T-cell (primary cell): ENCODE data around the gene MTMR3. TPM values are rescaled to one million over a fixed set of nuclear protein-coding genes. Genes with fewer than 3 reads are reported as not detected.
"Not testable (repeated sequence)": the region's sequence is repeated elsewhere in the genome, so short reads cannot be mapped to it uniquely, and the experiment has no call there.

Source experiments
- ATAC-seq, 4 experiments: fragments of 200-7000 bp in 3 of 4; fragments of 150-1000 bp in 1 of 4; cut with Tn5 transposase; replicated peaks in 1 of 4; 1 replicate in 3 of 4; 2 replicates in 1 of 4; pipeline ENCODE4 v1.10.0; 2021; ENCODE audit warnings: moderate library complexity in 3 of 4, mild to moderate bottlenecking in 2 of 4, moderate number of reproducible peaks in 1 of 4
- CTCF ChIA-PET, 2 donors: fragments of 300-600 bp; sonication (Branson Sonifier 250); formaldehyde crosslinking; loops; one replicate each; lab custom pipeline; 2022; ENCODE audit warnings: antibody characterized with exemption in 2 of 2; lab: Charles Lee
- POLR2A ChIA-PET, 2 donors: fragments of 300-600 bp; sonication (Branson Sonifier 250); formaldehyde crosslinking; loops; one replicate each; lab custom pipeline; 2022; ENCODE audit warnings: antibody characterized with exemption in 2 of 2; lab: Charles Lee
- DNase-seq, 35 experiments: peaks; one replicate each; pipeline versions ENCODE4 v3.0.0 to v3.0.0-alpha.2; 2013 to 2023
- H3K27ac ChIP-seq: one replicate; pipeline ENCODE4 v1.5.1; 2013; ENCODE audit warnings: low read length
- H3K27me3 ChIP-seq, 2 experiments: replicated peaks in 1 of 2; 1 replicate in 1 of 2; 2 replicates in 1 of 2; pipeline versions ENCODE4 v1.6.1 to v1.7.0; 2013; ENCODE audit warnings: low read length in 1 of 2, mixed read lengths in 1 of 2; ENCODE audit not compliant: control insufficient read depth in 2 of 2, insufficient read depth in 2 of 2; ENCODE audit errors: extremely low read depth in 1 of 2
- H3K36me3 ChIP-seq, 2 donors: 1 replicate in 1 of 2; 2 replicates in 1 of 2; pipeline versions ENCODE4 v1.6.1 to v1.7.0; 2013; ENCODE audit warnings: low read length in 1 of 2; ENCODE audit not compliant: control insufficient read depth in 2 of 2, insufficient read depth in 1 of 2; ENCODE audit errors: extremely low read depth in 1 of 2
- H3K4me1 ChIP-seq, 2 experiments: 1 replicate in 1 of 2; 2 replicates in 1 of 2; pipeline versions ENCODE4 v1.6.1 to v1.7.0; 2013; ENCODE audit warnings: low read length in 2 of 2, mixed read lengths in 1 of 2; ENCODE audit not compliant: insufficient read depth in 2 of 2, control insufficient read depth in 1 of 2; ENCODE audit errors: extremely low read depth in 1 of 2
- H3K4me3 ChIP-seq, 2 donors: 1 replicate in 1 of 2; 2 replicates in 1 of 2; pipeline versions ENCODE4 v1.5.1 to v1.7.0; 2013; ENCODE audit warnings: mild to moderate bottlenecking in 2 of 2, low read length in 1 of 2, moderate library complexity in 1 of 2; ENCODE audit not compliant: control insufficient read depth in 1 of 2; ENCODE audit errors: extremely low read depth in 1 of 2
- H3K9me3 ChIP-seq: 2 replicates; pipeline ENCODE4 v1.7.0; 2013
- H3K27ac Mint-ChIP-seq, 2 donors: one replicate each; pipeline ENCODE4 v1.8.0; 2020 to 2021; ENCODE audit warnings: mild to moderate bottlenecking in 2 of 2, mixed read lengths in 2 of 2
- H3K27me3 Mint-ChIP-seq, 2 donors: one replicate each; pipeline ENCODE4 v1.8.0; 2021 to 2022; ENCODE audit warnings: mixed read lengths in 2 of 2
- H3K36me3 Mint-ChIP-seq: one replicate; pipeline ENCODE4 v1.8.0; 2021; ENCODE audit warnings: mixed read lengths
- H3K4me1 Mint-ChIP-seq, 3 donors: one replicate each; pipeline ENCODE4 v1.8.0; 2020 to 2022; ENCODE audit warnings: mixed read lengths in 3 of 3, mild to moderate bottlenecking in 1 of 3
- H3K4me3 Mint-ChIP-seq, 3 donors: one replicate each; pipeline ENCODE4 v1.8.0; 2020 to 2022; ENCODE audit warnings: mild to moderate bottlenecking in 3 of 3, mixed read lengths in 3 of 3, moderate library complexity in 3 of 3
- H3K9me3 Mint-ChIP-seq, 3 donors: one replicate each; pipeline ENCODE4 v1.8.0; 2020 to 2022; ENCODE audit warnings: mixed read lengths in 3 of 3
- WGBS: methylation state at CpG from one replicate; pipeline ENCODE4 v1.1.5; 2013; ENCODE audit warnings: missing lambda C conversion rate; ENCODE audit not compliant: insufficient coverage; 5-methylcytosine and 5-hydroxymethylcytosine counted together
- total RNA-seq, 35 experiments: library from RNA in 6 of 35; stranded (reverse) in 6 of 35; fragments of 120-200 nt in 1 of 35; gene quantifications; one replicate each; pipeline versions ENCODE4 v1.2.1 to v1.2.4 and lab custom pipeline; 2013 to 2026

Gene MTMR3
- total RNA-seq, 5 donors from 2014 or later (not counting 1 experiment from before 2014, with no cell fraction given): 49.2 to 62.7 (median 57.1) TPM

DNA sequence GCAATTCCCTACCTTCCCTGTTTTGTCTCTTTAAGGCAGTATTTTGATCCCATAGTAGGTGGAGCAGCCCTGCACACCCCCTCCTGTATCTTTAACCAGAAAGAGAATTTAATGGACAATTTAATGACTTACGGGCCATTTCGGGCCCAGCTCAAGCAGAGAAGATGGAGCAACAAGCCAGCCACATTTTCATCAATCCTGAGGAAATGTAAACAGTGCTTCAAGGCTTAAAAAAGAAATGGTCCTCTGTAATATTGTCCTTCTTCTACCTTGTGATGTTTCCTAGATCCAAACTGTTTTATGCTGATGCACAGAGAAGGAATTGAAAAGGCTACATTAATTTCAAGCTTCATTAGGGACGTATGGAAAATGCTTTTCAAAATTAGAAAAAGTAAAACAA lies 88.6 kb downstream of the MTMR3 start:
- no CpG with 5 or more reads among the region's 3 CpGs for WGBS
- H3K4me1 ChIP-seq: no peaks in the 10 kb centered on the region
- Mint-ChIP-seq H3K27me3 (no peaks in the 10 kb centered on the region), H3K9me3 (no peaks in the 10 kb centered on the region), H3K36me3 (peaks cover 22% of the 10 kb centered on the region), H3K27ac (no peak overlapping the region), H3K4me1 (peaks cover 8 to 12% (median 10%) of the 10 kb centered on the region in 3 donors), H3K4me3 (no peak overlapping the region)
- no peaks in the 10 kb centered on the region for H3K27me3 ChIP-seq
- no peak overlapping the region for H3K27ac ChIP-seq
- DNase-seq (no peak), ATAC-seq (no peak)
- H3K9me3 ChIP-seq: no peaks in the 10 kb centered on the region
- H3K4me3 ChIP-seq: no peak overlapping the region
- ChIA-PET CTCF (interaction anchor here in 1 of 2 donors (0.7 kb wide), 1 partner anchor 948 kb away, joined by 3 read pairs; no protein-coding TSS in a partner anchor), POLR2A (no interaction called here)
- peaks cover 0 to 14% of the 10 kb centered on the region in 2 donors for H3K36me3 ChIP-seq

DNA sequence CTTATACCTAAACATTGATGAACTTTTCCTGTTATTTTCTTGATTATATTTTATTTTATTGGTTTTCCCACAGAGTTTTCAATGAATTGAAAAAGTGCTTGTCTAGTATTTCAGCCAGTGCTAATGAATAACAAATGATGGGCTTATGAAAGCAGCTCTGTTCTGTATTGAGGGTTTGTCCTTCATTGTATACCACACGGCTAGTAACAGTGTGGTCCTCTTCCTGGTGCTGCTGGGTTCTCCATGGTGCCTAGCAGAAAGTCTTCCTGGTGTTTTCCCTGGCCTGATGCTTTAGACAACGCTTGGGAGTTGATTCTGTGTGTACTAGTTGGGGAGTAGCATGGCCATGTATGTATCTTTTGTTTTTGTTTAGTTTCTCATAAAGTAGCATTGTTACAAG lies 89.1 kb downstream of the MTMR3 start:
- ChIA-PET CTCF (interaction anchor here in 1 of 2 donors (0.7 kb wide), 1 partner anchor 948 kb away, joined by 3 read pairs; no protein-coding TSS in a partner anchor), POLR2A (no interaction called here)
- ATAC-seq: no peak
- no peaks in the 10 kb centered on the region for H3K27me3 Mint-ChIP-seq
- no peak overlapping the region for H3K27ac ChIP-seq
- no peak overlapping the region for H3K27ac Mint-ChIP-seq
- H3K36me3 ChIP-seq: peaks cover 0 to 14% of the 10 kb centered on the region in 2 donors
- no peak overlapping the region for H3K4me3 ChIP-seq
- no peak overlapping the region for H3K4me3 Mint-ChIP-seq
- no peaks in the 10 kb centered on the region for H3K27me3 ChIP-seq
- peaks cover 22% of the 10 kb centered on the region for H3K36me3 Mint-ChIP-seq
- H3K4me1 Mint-ChIP-seq: peaks cover 7 to 10% (median 8%) of the 10 kb centered on the region in 3 donors
- no peak for DNase-seq
- H3K4me1 ChIP-seq: no peaks in the 10 kb centered on the region
- WGBS: 71% methylated on average over 1 of the region's 2 CpGs
- no peaks in the 10 kb centered on the region for H3K9me3 ChIP-seq
- H3K9me3 Mint-ChIP-seq: no peaks in the 10 kb centered on the region

DNA sequence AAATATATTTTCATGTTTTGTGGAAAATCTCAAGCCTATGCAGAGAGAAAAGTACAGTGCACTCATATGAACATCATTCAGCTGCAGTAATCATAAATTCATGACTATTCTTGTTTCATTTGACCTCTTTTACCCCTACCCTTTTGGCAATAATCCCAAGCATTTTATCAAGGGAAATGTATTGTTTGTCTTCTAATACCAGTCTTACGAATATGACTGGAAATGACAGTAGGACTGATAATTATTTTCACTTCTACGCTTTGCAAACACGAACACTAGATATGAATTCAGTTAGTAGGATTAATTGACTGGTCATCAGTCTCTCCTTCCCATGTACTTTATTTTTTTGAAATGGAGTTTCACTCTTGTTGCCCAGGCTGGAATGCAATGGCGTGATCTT lies 90.3 kb downstream of the MTMR3 start:
- peaks cover 22% of the 10 kb centered on the region for H3K36me3 Mint-ChIP-seq
- H3K27ac Mint-ChIP-seq: no peak overlapping the region
- Histone ChIP-seq H3K4me3 (no peak overlapping the region), H3K27me3 (no peaks in the 10 kb centered on the region), H3K4me1 (no peaks in the 10 kb centered on the region), H3K9me3 (no peaks in the 10 kb centered on the region), H3K27ac (no peak overlapping the region), H3K36me3 (peaks cover 0 to 14% of the 10 kb centered on the region in 2 donors)
- no CpG with 5 or more reads among the region's 4 CpGs for WGBS
- H3K4me1 Mint-ChIP-seq: peaks cover 0 to 6% (median 5%) of the 10 kb centered on the region in 3 donors
- H3K27me3 Mint-ChIP-seq: no peaks in the 10 kb centered on the region
- no peak for ATAC-seq
- no peak overlapping the region for H3K4me3 Mint-ChIP-seq
- no peaks in the 10 kb centered on the region for H3K9me3 Mint-ChIP-seq
- ChIA-PET POLR2A (no interaction called here), CTCF (interaction anchor here in 1 of 2 donors (0.7 kb wide), 1 partner anchor 23 kb away, joined by 3 read pairs; no protein-coding TSS in a partner anchor)
- DNase-seq: no peak

DNA sequence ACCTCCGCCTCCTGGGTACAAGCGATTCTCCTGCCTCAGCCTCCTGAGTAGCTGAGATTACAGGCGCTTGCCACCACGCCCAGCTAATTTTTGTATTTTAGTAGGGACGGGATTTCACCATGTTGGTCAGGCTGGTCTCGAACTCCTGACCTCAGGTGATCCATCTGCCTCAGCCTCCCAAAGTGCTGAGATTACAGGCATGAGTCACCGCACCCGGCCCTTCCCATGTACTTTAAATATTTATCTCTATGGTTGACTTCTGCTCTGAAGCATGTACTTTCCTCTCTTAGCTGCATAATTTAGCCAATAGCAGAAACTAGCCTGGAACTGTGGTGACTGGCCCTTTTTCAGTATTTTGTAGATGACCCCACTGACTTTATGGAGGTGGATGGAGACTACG lies 90.7 kb downstream of the MTMR3 start:
- not testable (repeated sequence) for ATAC-seq, H3K4me1 Mint-ChIP-seq, H3K27me3 ChIP-seq, H3K27me3 Mint-ChIP-seq, H3K4me3 Mint-ChIP-seq, H3K27ac Mint-ChIP-seq, H3K4me1 ChIP-seq, H3K9me3 ChIP-seq, H3K27ac ChIP-seq, H3K4me3 ChIP-seq, H3K9me3 Mint-ChIP-seq, DNase-seq
- CTCF ChIA-PET: interaction anchor here in 1 of 2 donors (0.7 kb wide), 1 partner anchor 22 kb away, joined by 3 read pairs; no protein-coding TSS in a partner anchor
- WGBS: no CpG with 5 or more reads among the region's 9 CpGs
- peaks cover 23% of the 10 kb centered on the region for H3K36me3 Mint-ChIP-seq
- peaks cover 0 to 16% of the 10 kb centered on the region in 2 donors for H3K36me3 ChIP-seq
- POLR2A ChIA-PET: interaction anchor here in 1 of 2 donors (0.6 kb wide), 1 partner anchor 422 kb away, joined by 3 read pairs; no protein-coding TSS in a partner anchor

DNA sequence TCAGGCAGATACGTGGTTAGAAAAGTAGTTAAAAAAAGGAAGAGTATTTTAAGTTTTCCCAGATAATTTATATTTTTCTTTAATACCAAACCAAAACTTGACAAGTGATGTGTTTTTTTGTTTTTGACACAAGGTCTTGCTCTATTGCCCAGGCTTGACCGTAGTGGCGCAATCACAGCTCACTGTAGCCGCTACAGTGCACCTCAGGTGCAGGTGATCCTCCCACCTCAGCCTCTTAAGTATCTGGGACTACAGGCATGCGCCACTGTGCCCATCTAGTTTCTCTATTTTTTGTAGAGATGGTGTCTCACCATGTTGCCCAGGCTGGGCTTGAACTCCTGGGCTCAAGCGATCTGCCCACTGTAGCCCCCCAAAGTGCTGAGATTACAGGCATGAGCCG lies 92.5 kb downstream of the MTMR3 start:
- ChIA-PET POLR2A (no interaction called here), CTCF (no interaction called here)
- no peak overlapping the region for H3K4me3 ChIP-seq
- WGBS: 100% methylated on average over 1 of the region's 7 CpGs
- Mint-ChIP-seq H3K27ac (no peak overlapping the region), H3K27me3 (no peaks in the 10 kb centered on the region), H3K36me3 (peaks cover 35% of the 10 kb centered on the region), H3K4me1 (peaks cover 0 to under 1% (median 0%) of the 10 kb centered on the region in 3 donors), H3K4me3 (no peak overlapping the region), H3K9me3 (no peaks in the 10 kb centered on the region)
- peaks cover 0 to 30% of the 10 kb centered on the region in 2 donors for H3K36me3 ChIP-seq
- no peaks in the 10 kb centered on the region for H3K27me3 ChIP-seq
- ATAC-seq (no peak), DNase-seq (no peak)
- H3K27ac ChIP-seq: no peak overlapping the region
- H3K9me3 ChIP-seq: no peaks in the 10 kb centered on the region
- H3K4me1 ChIP-seq: no peaks in the 10 kb centered on the region

DNA sequence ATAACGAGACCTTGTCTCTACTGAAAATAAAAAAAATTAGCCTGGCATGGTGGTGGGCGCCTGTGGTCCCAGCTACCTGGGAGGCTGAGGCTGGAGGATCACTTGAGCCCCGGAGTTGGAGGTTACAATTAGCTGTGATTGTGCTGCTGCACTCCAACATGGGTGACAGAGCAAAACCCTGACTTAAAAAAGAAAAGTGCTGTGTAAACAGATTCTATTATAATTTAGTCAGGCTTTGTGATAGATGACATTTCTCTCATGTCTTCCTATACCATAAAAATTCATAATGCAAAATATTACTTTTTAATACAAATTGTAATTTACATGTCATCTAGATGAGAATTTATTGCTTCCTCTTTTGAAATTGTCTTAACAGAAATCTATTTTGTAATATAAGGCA lies 94.1 kb downstream of the MTMR3 start:
- Histone ChIP-seq H3K4me1 (no peaks in the 10 kb centered on the region), H3K9me3 (no peaks in the 10 kb centered on the region), H3K27me3 (no peaks in the 10 kb centered on the region), H3K27ac (no peak overlapping the region), H3K36me3 (peaks cover 0 to 34% of the 10 kb centered on the region in 2 donors), H3K4me3 (no peak overlapping the region)
- H3K4me3 Mint-ChIP-seq: no peak overlapping the region
- H3K36me3 Mint-ChIP-seq: peaks cover 36% of the 10 kb centered on the region
- H3K9me3 Mint-ChIP-seq: no peaks in the 10 kb centered on the region
- ATAC-seq (no peak), DNase-seq (no peak)
- H3K27me3 Mint-ChIP-seq: no peaks in the 10 kb centered on the region
- peaks cover 0 to 5% (median 0%) of the 10 kb centered on the region in 3 donors for H3K4me1 Mint-ChIP-seq
- 100% methylated on average over 3 of the region's 3 CpGs for WGBS
- POLR2A ChIA-PET: interaction anchor here in 1 of 2 donors (0.6 kb wide), 2 partner anchors 161 to 309 kb away, joined by 3 to 4 read pairs; no protein-coding TSS in a partner anchor
- no peak overlapping the region for H3K27ac Mint-ChIP-seq
- CTCF ChIA-PET: interaction anchor here in 1 of 2 donors (0.6 kb wide), 1 partner anchor 11 kb away, joined by 3 read pairs; no protein-coding TSS in a partner anchor
